Measurements from ENCODE around the gene STYX.
"Not testable (repeated sequence)": the region's sequence is repeated elsewhere in the genome, so short reads cannot be mapped to it uniquely, and the experiment has no call there.

STYX gene

GRCh38 chr14:52727509-52727908 lies 2.5 kb upstream of the STYX start:
- not testable (repeated sequence) for DNase-seq

DNA sequence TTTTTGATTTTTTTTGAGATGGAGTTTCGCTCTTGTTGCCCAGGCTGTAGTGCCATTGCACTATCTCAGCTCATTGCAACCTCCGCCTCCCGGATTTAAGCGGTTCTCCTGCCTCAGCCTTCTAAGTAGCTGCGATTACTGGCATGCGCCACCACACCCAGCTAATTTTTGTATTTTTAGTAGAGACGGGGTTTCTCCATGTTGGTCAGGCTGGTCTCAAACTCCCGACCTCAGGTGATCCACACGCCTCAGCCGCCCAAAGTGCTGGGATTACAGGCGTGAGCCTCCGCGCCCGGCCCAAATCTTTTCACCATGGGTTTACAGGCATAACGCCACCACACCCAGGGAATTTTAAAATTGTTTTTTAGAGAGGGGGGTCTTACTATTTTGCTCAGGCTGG lies 931 bp upstream of the STYX start:
- DNase-seq = not testable (repeated sequence)

GRCh38 chr14:52729585-52729924 lies 411 bp upstream of the STYX start:
- no peak for DNase-seq

- DNase-seq = peak; percentile 48
Observed at GRCh38 chr14:52730709-52731111, 744 bp downstream of the STYX start.

- no peak for DNase-seq
Observed at GRCh38 chr14:52733824-52734223, 3.9 kb downstream of the STYX start.

GRCh38 chr14:52735921-52736489 lies 6.0 kb downstream of the STYX start:
- DNase-seq = peak; percentile 30

DNA sequence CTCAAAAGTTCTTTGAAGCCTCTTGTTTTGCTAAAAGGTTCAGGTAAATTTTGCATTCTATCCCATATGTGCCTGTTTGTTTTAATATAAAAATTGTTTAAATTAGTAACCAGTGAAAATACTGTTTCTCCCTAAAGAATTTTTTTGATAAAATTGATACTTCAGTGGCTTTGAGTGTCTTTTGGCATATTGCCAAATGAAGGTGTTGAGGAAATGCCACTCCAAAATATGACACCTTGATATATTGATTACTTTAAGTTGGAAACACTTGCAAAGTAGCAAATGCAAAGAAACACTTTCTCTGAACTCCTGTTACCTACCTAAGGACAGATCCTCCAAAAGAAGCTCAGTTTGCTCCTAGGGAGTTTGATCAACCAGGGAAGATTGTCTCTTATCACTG lies 8.4 kb downstream of the STYX start:
- DNase-seq = peak; percentile 53

- no peak for DNase-seq
Observed at GRCh38 chr14:52740751-52741150, 10.8 kb downstream of the STYX start.

DNA sequence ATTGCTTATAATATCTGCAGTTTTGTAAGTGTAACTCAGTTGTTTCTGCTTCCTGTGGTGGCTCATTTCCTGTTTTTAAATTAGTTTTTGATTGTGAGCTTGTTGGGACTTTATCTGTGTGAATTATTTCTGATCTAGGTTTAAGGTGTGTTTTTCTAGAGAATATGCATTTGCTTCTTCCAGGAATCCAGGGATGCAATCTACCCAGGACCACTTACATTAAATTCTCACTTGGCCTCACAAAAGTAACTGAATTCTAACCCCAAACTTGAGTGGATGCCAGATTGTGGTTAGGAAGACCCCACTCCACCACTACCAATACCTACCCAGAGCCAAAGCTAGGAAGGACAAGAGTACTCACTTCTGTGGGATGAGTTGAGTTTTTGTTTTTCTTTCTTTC lies 11.9 kb downstream of the STYX start:
- DNase-seq = peak; percentile 35

- no peak for DNase-seq
Observed at GRCh38 chr14:52748647-52749292, 18.8 kb downstream of the STYX start.

DNA sequence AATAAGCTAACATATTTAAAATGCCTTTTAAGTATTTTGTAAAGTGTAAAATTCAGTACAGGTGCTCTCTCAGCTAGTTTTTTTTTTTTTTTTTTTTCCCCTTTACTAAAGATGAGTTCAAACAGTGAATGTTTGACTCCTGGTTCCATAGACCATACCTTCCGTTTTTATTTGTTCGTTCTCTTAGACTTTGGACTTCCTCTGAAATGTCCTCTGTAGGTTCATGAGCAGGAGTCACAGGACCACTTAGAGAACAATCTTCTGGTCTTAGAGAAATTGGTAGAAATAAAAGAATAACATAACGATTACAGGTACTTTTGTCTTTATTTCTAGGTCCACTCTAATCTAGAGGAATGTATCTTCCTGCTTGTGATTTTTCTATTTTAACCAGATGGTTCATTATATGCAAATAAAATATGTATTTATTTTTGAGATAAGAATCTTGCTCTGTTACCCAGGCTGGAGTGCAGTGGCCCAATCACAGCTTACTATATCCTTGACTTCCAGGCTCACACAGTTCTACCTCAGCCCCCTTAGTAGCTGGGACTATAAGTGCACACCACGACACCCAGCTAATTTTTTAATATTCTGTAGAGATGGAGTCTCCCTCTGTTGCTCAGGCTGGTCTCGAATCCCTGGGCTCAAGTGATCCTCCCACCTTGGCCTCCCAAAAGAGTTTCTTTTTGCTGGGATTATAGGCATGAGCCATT lies 25.8 kb downstream of the STYX start:
- DNase-seq = no peak

- no peak for DNase-seq
Observed at GRCh38 chr14:52759145-52759544, 29.2 kb downstream of the STYX start.

DNA sequence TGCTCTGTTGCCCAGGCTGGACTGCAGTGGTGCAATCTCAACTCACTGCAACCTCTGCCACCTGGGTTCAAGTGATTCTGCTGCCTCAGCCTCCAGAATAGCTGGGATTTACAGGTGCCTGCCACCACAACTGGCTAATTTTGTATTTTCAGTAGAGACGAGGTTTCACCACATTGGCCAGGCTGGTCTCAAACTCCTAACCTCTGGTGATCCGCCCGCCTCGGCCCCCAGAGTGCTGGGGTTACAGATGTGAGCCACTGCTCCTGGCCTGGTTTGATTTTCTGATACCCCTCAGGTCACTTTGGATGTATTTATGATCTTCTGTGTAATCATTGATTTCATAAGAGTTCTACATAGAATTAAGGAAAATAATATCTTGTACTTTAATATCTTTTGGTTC lies 33.0 kb downstream of the STYX start:
- not testable (repeated sequence) for DNase-seq

DNA sequence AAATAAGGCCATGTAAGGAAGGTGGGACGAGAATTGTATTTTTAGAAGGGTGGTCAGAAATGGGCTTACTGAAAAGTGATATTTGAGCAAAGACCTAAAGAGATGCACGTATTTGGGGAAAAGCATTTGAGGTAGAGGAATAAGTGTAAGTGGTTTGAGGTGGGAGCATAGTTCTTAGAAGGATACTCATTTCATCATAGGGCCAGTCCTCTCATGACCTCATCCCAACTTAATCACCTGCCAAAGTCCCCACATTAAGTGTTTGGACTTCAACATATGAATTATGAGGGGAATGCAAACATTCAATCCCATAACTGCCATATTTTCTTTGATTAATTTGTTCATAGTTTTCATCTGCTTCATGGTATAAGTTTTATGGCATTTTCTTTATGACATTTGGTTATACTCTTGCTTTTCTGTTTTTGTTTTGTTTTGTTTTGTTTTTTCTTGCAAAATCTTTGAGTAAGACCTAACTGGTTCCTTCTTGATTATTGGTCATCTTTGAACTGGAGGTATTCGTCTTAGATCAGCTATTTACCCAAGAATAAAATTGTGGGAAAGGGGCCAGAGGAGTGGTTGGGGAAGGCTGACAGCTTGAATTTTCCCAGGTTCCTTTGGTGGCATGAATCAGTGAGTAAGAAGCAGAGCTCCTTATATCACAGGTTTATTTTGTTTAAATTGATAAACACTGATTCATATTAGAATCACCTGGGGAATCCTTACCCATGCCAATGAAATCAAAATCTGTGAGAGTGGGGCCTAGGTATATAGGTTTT lies 37.3 kb downstream of the STYX start:
- DNase-seq = no peak

DNA sequence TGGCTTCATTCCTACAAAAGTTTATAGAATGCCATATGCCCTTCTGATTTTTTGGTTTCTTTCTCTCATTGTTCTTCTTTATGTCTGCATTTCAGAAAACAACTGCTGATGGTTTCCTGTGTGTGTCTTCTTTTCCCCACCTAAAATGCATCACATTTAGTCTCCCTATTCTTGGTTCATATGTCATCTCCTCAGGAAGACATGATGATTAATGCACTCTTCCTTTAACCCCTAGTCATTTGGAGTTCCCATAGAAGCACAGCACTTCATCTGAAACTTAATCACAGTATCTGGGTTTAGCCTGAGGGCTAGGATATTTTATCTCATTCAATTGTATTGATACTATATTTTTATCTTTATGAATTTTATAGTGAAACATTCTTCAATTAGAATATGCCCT lies 39.9 kb downstream of the STYX start:
- no peak for DNase-seq

DNA sequence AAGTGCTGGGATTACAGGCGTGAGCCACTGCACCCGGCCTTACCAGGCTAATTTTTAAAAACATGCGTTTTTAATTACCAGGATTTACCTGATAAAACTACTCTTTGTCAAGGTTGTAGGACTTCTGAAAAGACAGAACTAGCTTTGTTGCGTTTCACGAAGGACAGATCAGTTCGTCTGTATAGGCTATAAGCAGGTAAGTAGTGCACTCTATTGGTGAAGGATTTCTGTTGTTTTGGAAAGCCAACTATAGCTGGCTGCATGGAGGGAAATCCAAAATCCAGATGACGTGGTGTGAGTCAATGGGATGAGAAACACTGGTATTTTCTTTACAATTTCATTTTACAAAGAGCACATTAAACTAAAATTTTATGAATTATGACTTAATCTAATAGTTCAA lies 46.9 kb downstream of the STYX start:
- no peak for DNase-seq

GRCh38 chr14:52778702-52779101 lies 48.7 kb downstream of the STYX start:
- no peak for DNase-seq

DNA sequence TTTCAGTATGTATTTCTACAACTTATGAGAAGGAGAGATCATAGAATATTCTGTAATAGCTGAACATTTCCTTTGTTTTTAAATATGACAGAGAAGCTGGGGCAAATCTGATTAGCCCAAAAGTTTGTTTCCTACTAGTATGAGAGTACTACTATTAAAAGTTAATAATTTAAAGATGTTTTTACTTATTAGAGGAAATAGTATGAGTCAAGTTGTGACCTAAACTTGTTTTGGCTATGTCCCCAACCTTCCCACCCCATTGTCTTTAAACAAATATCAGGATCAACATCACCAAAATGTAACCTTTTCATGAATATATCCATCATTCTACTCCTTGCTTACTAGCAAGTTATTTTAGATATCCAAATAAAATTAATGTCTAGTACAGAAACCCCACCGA lies 50.9 kb downstream of the STYX start:
- no peak for DNase-seq

DNA sequence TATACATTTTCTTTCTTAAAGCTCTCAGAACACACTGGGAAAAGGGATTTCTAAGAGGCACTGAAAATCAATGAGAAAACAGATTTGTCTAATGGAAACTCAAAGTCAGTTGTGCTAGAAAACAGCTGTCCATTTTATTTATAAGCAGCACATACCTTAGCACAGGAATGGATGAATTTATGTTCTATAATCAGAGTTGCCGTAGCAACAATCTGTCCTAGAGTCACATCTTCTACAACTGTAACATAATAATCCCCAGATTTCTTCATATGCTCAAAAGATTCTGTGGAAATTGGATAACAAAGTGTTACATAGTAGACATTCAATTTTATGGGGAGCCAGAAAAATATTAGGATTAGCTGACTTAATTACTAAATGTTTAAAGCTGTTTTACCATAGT lies 51.7 kb downstream of the STYX start:
- DNase-seq = no peak

DNA sequence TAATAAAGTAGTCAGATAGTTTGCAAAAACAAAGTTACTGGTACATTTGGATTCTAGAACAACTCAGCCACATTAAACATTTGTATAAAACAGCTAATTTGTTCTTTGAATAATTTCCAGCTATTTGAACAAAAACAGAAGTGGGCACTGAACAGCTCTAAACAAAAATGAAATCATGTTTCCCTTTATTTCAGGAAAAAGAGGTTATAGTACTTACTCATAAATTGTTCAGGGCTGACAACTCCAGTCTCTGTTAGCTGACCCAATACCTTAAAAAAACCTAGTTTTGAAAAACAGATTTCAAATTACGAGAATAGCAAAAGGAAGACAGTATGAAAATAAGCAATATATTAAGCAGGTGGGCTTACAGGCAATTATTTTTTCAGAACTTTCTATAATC lies 53.2 kb downstream of the STYX start:
- DNase-seq = no peak

DNA sequence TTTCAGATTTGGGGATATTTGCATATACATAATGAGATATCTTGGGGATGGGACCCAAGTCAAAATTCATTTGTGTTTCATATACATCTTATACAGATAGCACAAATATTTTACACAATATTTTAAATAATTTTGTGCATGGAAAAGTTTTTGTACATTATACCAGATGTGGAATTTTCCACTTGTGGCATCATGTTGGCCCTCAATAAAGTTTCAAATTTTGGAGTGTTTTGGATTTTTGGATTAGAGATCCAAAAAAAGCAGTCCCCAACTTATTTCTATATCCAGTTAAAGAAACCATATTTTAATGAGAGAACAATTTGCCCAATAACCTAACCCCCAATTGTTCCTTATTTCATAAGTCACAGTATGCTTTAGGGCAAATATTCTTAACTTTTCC lies 56.9 kb downstream of the STYX start:
- DNase-seq = no peak

DNA sequence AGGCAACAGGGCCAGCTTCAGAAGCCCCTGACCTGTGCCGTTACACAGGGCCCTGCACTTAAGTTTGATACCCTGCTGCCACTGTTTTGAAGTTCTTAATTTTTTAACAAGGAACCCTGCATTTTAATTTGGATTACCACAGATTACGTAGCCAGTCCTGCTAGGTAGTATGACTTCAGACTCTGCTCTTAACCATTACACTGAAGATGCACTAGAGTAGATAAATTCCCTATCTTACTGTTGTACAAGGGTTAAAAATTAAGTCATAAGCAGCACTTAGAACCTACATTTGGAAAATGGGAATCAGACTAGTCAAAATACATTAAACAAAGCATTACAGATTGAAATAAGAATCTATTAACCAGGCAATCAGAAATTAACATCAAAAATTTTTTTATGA lies 59.2 kb downstream of the STYX start:
- no peak for DNase-seq

- DNase-seq = no peak
Observed at GRCh38 chr14:52790011-52790755, 60.2 kb downstream of the STYX start.
